Muscle of leg (tissue), 11 donors: ENCODE results near the gene TRPV5. TPM values are rescaled to one million over a fixed set of nuclear protein-coding genes. Genes with fewer than 3 reads are reported as not detected.

Experiments
- DNase-seq: peaks from one replicate; pipeline ENCODE4 v3.0.0; 2013
- H3K27ac ChIP-seq: one replicate; pipeline ENCODE4 v1.5.1; 2013; ENCODE audit warnings: mild to moderate bottlenecking, low read length, control low read depth
- H3K27me3 ChIP-seq: one replicate; pipeline ENCODE4 v1.6.1; 2013; ENCODE audit warnings: low read length; ENCODE audit not compliant: control insufficient read depth, insufficient read depth
- H3K36me3 ChIP-seq: one replicate; pipeline ENCODE4 v1.6.1; 2013; ENCODE audit warnings: low read length; ENCODE audit not compliant: control insufficient read depth, insufficient read depth
- H3K4me1 ChIP-seq: one replicate; pipeline ENCODE4 v1.6.1; 2013; ENCODE audit warnings: low read length; ENCODE audit not compliant: control insufficient read depth, insufficient read depth
- H3K4me3 ChIP-seq: one replicate; pipeline ENCODE4 v1.5.1; 2013; ENCODE audit warnings: low read length, control low read depth
- H3K9me3 ChIP-seq: replicated peaks from 2 replicates; pipeline ENCODE4 v1.6.1; 2013; ENCODE audit warnings: low read depth, low read length; ENCODE audit not compliant: control insufficient read depth
- WGBS: methylation state at CpG from one replicate; pipeline ENCODE4 v1.1.5; 2013; ENCODE audit warnings: missing lambda C conversion rate; ENCODE audit not compliant: insufficient coverage; 5-methylcytosine and 5-hydroxymethylcytosine counted together
- polyA plus RNA-seq, 8 donors: library from polyadenylated mRNA; unstranded; fragments of 120-200 nt; gene quantifications; one replicate each; pipeline versions ENCODE4 v1.2.1 to v1.2.3, GENCODE V29; 2013; ENCODE audit warnings: inconsistent platforms in 1 of 8, low replicate concordance in 1 of 8; ENCODE audit not compliant: insufficient read length in 8 of 8, insufficient read depth in 1 of 8
- total RNA-seq: library from RNA; stranded (reverse); fragments of 120-200 nt; gene quantifications from one replicate; pipeline ENCODE4 v1.2.4, GENCODE V29; 2013

The TRPV5 gene
- total and polyA plus RNA-seq, 9 donors: 0.04 to 0.11 (median 0.06) TPM; not detected in 3

DNA sequence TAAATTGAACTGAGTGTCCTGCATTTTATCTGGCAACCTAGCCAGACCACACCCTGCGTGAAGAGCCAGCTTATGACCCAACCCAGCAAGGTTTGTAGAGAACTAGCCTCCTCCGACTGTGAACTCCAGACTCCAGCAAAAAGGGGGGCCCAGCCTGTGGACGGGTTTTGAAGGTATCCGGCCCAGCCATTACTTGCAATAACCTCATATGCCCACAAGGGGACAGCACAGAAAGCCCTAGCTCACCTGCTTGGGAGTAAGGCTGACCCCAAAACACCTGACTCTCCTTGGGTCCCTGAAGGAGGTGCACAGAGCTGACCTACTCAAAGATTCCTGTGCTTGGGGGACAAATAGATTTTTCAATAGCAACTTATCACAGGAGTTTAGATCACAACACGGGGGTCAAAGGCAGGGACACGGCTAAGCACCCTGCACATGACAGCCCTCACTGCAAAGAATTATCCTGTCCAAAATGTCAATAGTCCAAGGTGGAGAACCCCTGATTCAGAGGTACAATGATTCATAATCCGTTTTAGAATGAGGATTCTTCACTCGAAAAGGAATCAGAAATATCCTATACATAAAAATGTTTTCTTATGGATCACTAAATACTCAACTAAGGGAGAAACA is 52.6 kb downstream of the TRPV5 start:
- Histone ChIP-seq H3K4me1 (no peaks in the 10 kb centered on the region), H3K36me3 (no peaks in the 10 kb centered on the region), H3K4me3 (no peak overlapping the region), H3K27me3 (peaks cover 3% of the 10 kb centered on the region), H3K27ac (no peak overlapping the region), H3K9me3 (no peaks in the 10 kb centered on the region)
- no peak for DNase-seq
- 20% methylated on average over 6 of the region's 8 CpGs for WGBS

DNA sequence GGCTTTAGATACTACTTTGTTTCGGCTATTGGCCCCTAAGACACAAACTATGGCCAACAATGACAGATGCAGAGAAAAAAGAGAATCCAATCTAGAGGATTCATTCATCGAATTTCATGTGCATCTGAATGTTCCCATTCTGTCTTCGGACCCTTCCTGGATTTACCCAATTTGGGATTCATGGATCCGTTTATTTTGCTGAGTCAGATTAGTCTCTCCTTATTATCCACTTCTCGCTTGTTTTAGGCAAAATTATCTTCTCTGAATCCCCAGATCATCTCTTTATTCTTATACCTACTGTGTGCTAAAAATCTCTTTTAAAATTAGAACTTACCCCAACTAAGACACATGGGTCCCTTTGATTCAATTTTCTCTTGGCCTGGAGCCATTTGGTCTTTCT is 54.5 kb downstream of the TRPV5 start:
- DNase-seq: no peak
- WGBS: 81% methylated on average over 3 of the region's 5 CpGs

DNA sequence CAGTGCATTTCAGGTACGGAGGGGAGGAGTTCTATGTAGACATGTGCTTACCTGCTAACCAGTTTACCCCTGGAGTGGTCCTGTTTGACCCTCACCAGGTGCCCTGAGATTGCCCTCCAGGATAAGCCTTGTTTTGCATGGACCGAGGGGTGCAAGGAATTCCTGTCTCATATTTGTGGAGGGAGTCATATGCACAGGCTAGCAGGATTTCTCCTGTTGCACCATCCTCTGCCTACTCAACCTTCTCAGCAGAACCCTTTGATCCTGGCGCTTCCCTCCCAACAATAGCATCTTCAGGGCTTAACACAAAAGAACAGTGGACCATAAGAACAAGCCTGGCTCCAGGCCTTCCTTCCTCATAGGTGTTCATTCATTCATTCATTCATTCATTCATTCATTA is 55.2 kb downstream of the TRPV5 start:
- H3K9me3 ChIP-seq: no peaks in the 10 kb centered on the region
- no peak overlapping the region for H3K27ac ChIP-seq
- WGBS: 100% methylated on average over 2 of the region's 3 CpGs
- H3K4me3 ChIP-seq: no peak overlapping the region
- H3K4me1 ChIP-seq: no peaks in the 10 kb centered on the region
- H3K36me3 ChIP-seq: no peaks in the 10 kb centered on the region
- DNase-seq: no peak
- peaks cover 3% of the 10 kb centered on the region for H3K27me3 ChIP-seq

More for the DNA sequence above, 54.5 kb downstream of the TRPV5 start:
- H3K27ac ChIP-seq: no peak overlapping the region
- H3K27me3 ChIP-seq: peaks cover 3% of the 10 kb centered on the region
- no peaks in the 10 kb centered on the region for H3K36me3 ChIP-seq
- H3K9me3 ChIP-seq: no peaks in the 10 kb centered on the region
- no peak overlapping the region for H3K4me3 ChIP-seq
- H3K4me1 ChIP-seq: no peaks in the 10 kb centered on the region

DNA sequence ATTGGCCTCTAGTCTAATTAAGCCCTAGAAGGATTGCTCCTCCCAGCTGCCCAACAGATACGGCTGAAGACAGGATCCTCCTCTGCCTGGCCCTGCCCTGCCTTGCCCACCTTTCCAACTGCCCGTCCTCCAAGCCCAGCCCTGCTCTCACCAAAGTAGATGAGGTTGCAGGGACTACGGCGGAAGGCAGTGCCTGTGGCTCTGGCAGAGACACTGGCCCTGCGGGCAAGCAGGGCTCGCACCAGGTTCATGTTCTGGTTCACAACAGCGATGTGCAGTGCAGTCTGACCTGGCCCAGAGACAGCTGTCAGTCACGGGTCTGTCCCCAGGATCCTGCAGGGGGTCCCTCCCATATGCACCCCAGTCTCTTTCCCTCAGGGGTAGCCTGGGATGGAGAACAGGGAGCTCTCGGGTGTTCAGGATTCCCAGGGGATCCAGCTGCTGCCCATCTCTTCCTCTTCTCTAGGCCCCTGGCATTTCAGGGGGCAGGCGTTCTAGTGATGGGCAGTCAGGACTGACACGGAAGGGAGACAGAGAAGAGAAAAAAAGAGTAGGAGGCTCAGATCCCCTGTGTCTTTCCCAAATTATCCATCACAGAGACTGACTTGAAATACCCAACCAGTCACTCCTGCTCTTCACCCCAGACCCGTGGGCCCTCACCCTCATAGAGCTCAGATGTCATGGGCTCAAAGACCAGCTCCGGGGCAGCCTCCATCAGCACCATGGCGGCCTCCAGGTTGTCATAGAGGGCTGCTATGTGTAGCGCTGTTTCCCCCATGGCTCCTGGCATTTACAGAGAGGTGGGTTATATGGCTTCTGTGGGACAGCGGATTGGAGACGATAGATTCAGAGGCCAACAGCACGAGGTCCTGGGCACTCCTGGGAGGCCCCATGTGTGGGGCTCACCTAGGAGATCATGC is 56.3 kb downstream of the TRPV5 start:
- Histone ChIP-seq H3K27ac (no peak overlapping the region), H3K27me3 (peaks cover 3% of the 10 kb centered on the region), H3K9me3 (no peaks in the 10 kb centered on the region), H3K4me1 (no peaks in the 10 kb centered on the region), H3K36me3 (no peaks in the 10 kb centered on the region), H3K4me3 (no peak overlapping the region)
- DNase-seq: no peak
- 85% methylated on average over 13 of the region's 18 CpGs for WGBS

DNA sequence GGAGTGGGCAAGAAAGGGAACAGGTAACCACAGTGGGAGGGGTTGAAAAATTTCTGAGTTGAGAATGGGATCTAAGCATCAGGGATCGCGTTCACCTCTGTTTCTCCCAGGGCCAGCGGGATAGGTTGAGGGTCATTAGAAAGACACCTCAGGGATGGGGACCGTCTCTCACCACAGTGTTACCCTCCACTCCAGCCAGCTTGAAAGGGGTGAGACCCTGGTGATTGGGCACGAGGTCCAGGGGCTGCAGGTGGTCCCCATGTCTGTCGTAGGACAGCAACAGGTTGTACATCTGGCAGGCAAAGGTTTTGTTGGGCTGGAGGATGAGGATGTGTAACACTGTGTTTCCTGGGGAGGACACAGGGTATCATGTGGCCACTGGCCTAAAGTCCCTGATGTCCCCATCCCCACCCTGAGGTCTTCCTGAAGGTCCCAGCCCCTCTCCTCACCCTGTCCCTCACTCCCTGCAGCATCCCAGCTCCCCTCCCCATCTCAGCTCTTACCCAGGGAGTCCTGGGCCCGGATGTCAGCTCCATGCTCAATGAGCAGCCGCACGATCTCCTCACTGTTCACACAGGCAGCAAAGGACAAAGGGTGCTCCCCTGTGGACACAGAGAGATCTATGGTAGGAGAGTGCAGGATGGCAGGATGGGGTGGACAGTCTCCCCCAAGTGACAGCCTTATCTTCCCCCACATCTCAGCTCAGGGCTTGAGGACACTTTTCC is 57.1 kb downstream of the TRPV5 start:
- H3K4me3 ChIP-seq: no peak overlapping the region
- DNase-seq: no peak
- WGBS: 85% methylated on average over 4 of the region's 9 CpGs

DNA sequence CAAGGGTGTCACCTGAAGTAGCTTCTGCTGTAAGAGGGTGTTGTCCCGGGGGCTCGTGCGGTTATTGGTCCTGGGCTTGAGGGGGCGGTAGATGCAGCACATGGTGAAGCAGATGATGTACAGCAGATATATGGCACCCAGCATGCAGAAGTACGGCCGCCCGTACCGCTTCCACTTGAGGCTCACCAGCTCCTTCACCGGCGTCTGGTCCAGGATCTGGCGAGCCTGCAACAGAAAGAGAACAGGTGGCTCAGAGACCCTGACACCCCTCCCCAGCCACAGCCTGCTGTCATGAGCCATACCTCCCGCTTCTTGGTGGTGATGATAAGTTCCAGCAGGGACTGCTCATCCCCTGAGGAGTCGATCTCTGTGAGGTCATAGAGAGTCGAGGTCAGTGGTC is 58.1 kb downstream of the TRPV5 start:
- Histone ChIP-seq H3K36me3 (no peaks in the 10 kb centered on the region), H3K4me1 (no peaks in the 10 kb centered on the region), H3K9me3 (no peaks in the 10 kb centered on the region), H3K4me3 (no peak overlapping the region), H3K27me3 (peaks cover 3% of the 10 kb centered on the region), H3K27ac (no peak overlapping the region)
- WGBS: 87% methylated on average over 12 of the region's 14 CpGs
- DNase-seq: no peak

More for the DNA sequence above, 57.1 kb downstream of the TRPV5 start:
- H3K27ac ChIP-seq: no peak overlapping the region
- no peaks in the 10 kb centered on the region for H3K36me3 ChIP-seq
- no peaks in the 10 kb centered on the region for H3K9me3 ChIP-seq
- H3K27me3 ChIP-seq: peaks cover 3% of the 10 kb centered on the region
- no peaks in the 10 kb centered on the region for H3K4me1 ChIP-seq

DNA sequence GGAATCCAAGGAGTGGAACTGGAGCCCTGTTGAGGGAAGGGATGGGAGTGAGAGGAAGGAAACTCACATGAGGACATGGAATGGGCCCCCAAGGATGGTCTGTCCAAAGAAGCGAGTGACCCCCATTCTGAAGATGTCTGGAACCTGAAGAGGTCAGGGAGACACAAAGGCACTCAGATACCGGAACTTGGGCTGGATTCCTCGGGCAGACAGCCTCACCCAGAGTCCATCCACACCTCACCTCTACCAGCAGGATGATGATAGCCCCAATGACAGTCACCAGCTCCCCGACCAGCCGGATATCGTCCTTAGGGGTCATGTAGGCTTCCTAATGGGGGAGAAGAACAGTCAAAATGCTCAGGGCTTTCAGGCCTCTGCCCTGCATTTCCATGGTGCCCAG is 58.7 kb downstream of the TRPV5 start:
- 100% methylated on average over 4 of the region's 6 CpGs for WGBS
- no peak overlapping the region for H3K4me3 ChIP-seq
- no peaks in the 10 kb centered on the region for H3K9me3 ChIP-seq
- H3K4me1 ChIP-seq: no peaks in the 10 kb centered on the region
- H3K27me3 ChIP-seq: peaks cover 3% of the 10 kb centered on the region
- no peak overlapping the region for H3K27ac ChIP-seq
- no peaks in the 10 kb centered on the region for H3K36me3 ChIP-seq
- DNase-seq: no peak

DNA sequence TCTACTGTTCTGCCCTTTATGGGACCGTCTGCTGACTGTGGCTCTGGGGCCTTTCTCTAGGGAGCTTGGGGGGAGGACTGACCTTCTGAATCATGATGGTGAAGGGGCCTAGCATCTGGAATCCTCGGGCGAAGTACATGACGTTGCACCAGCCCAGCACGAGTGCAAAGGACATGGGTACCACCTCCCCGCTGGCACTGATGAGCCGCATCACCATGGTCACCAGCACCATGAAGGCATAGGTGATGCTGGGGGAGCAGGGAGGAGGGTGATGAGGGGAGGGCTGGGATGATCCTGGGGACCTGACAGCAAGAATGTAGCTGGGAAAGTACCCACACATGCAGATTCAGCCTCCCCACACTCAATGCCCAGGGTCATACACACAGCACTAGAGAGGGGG is 59.1 kb downstream of the TRPV5 start:
- H3K4me1 ChIP-seq: no peaks in the 10 kb centered on the region
- H3K27me3 ChIP-seq: peaks cover 3% of the 10 kb centered on the region
- DNase-seq: no peak
- H3K27ac ChIP-seq: no peak overlapping the region
- WGBS: 85% methylated on average over 7 of the region's 7 CpGs
- no peaks in the 10 kb centered on the region for H3K36me3 ChIP-seq
- no peaks in the 10 kb centered on the region for H3K9me3 ChIP-seq
- H3K4me3 ChIP-seq: no peak overlapping the region

DNA sequence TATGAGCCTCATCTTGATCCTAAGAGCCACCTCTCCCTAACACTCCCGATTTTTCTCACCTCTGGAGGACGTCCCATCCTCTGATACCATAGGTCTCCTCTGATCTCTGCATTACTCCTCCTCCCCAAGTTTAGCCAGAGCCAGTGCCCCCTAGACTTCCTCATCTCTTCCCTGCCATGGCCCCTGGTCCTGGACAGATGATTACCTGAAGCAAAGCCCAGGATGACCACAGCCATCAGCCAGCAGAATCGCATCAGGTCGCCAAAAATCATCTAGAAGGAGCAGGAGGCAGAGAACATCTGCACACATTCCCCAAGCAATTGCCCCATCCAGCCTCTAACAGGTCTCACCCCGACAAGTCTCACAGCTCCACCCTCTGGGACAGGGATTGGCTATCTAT is 59.7 kb downstream of the TRPV5 start:
- Histone ChIP-seq H3K9me3 (no peaks in the 10 kb centered on the region), H3K27ac (no peak overlapping the region), H3K36me3 (no peaks in the 10 kb centered on the region), H3K4me3 (no peak overlapping the region), H3K27me3 (peaks cover 3% of the 10 kb centered on the region), H3K4me1 (no peaks in the 10 kb centered on the region)
- 69% methylated on average over 4 of the region's 5 CpGs for WGBS
- no peak for DNase-seq

DNA sequence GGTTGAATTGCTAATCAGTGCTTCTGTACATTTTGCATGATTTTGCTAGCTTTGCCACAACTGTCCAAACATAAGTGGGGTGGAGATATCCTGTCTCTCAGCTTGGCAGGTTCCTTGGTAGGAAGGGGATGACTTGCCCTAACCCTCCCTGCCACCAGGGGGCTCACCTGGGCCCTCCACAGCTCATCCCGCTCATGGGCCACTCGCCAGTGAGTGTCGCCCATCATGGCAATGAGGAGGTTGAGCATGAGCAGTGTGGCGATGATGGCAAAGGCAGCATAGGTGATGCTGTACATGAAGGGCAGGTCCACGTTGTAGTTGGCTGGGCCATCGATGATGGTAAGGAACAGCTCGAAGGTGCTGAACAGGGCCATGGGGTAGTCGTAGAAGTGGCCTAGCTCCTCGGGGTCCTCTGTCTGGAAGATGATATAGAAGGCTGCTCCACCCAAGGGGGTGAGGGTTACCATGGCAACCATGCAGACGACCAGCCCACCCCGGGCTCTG is 60.2 kb downstream of the TRPV5 start:
- Histone ChIP-seq H3K27me3 (peaks cover 3% of the 10 kb centered on the region), H3K4me3 (no peak overlapping the region), H3K9me3 (no peaks in the 10 kb centered on the region), H3K36me3 (no peaks in the 10 kb centered on the region), H3K4me1 (no peaks in the 10 kb centered on the region), H3K27ac (no peak overlapping the region)
- 74% methylated on average over 9 of the region's 11 CpGs for WGBS
- DNase-seq: no peak
